ENCODE results near the gene KCNH6.

KCNH6 gene

DNA sequence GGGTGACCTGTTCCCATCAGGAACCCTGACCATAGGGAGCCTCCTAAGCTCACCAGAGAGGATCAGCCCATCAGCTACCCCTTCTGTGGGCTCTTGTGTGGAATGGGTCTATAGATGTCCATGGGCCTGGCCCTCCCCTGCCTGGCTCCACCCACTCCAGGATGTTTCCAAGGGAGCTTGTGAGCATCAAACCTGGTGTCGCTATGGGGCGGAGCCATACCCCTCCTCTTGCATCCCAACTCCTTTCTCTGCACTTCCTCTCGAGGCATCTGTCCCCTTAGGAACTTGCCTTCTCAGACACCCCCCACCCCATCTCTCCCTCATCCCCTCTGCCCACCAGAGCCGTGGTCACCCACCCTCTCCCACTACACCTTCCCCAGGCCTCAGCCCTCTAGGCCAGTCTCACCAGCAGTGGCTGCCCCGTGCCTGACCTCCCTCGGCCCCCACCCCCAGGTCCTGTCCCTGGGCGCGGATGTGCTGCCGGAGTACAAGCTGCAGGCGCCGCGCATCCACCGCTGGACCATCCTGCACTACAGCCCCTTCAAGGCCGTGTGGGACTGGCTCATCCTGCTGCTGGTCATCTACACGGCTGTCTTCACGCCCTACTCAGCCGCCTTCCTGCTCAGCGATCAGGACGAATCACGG, 10.4 kb downstream of the KCNH6 start:
- no peak for DNase-seq (ENCODE audit: low spot score)

DNA sequence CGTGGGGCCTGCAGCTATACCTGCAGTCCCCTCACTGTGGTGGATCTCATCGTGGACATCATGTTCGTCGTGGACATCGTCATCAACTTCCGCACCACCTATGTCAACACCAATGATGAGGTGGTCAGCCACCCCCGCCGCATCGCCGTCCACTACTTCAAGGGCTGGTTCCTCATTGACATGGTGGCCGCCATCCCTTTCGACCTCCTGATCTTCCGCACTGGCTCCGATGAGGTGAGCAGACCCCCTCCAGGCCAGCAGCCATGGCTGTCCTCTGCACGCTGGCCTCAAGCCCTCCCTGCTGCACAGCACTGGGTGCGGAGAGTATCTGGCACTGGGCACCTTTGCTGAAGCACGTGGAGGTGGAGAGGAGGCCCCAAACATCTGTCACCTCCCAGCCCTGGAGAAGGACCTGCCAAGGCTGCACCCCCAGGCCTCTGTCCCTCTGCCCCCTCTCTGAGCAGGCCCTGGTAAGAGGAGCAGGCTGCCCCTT, 11.0 kb downstream of the KCNH6 start:
- DNase-seq (ENCODE audit: low spot score) = no peak

DNA sequence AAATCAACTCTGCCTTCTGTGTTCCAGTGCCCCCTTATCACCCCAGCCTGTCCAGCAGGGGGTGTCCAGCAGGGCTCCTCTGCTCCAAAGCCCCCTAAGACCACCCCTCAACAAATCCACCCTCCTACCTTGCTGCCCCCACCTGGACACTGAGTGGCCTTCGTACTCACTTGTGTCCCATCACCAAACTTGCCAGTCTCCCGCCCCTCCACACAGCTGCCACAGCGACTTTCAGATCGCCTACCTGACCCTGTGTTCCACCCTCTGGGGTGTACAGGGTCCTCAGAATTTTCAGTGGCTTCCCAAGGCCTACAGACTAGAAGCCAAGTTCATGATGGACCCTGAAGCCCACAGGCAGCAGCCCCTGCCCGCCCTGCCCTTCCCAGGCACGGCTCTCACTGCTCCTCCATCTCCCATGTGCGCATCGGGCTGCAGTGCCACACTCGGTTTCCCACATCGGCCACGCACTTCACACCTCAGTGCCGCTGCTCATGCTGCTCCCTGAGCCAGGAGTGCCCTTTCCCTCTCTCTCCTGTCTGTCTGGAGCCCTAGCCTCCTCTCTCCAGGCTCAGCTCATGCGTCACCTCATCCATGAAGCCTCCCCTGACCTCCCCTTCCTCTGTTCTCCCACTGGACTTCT, 11.8 kb downstream of the KCNH6 start:
- no peak for DNase-seq (ENCODE audit: low spot score)

DNA sequence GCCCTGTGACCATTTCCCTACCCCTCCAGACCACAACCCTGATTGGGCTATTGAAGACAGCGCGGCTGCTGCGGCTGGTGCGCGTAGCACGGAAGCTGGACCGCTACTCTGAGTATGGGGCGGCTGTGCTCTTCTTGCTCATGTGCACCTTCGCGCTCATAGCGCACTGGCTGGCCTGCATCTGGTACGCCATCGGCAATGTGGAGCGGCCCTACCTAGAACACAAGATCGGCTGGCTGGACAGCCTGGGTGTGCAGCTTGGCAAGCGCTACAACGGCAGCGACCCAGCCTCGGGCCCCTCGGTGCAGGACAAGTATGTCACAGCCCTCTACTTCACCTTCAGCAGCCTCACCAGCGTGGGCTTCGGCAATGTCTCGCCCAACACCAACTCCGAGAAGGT, 12.5 kb downstream of the KCNH6 start:
- DNase-seq (ENCODE audit: low spot score) = no peak

DNA sequence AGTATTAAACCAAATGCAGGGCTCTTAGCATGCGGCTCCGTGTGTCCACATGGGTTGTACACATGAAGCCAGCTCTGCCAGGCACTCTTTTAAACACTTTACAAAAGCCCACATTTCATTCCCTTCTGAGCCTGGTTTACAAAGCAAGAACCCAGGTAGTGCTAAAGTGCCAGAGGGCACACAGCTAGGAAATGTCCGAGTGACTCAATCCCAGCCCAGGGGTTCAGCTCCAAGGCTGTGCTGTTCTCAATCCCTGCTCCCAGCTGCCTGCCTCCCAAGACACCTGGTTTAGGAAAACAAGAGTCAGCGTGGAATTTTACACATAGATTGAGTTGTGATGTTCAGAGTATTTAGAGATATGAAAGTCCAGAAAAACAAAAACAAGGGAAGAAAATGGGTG, 13.8 kb downstream of the KCNH6 start:
- no peak for DNase-seq (ENCODE audit: low spot score)

DNA sequence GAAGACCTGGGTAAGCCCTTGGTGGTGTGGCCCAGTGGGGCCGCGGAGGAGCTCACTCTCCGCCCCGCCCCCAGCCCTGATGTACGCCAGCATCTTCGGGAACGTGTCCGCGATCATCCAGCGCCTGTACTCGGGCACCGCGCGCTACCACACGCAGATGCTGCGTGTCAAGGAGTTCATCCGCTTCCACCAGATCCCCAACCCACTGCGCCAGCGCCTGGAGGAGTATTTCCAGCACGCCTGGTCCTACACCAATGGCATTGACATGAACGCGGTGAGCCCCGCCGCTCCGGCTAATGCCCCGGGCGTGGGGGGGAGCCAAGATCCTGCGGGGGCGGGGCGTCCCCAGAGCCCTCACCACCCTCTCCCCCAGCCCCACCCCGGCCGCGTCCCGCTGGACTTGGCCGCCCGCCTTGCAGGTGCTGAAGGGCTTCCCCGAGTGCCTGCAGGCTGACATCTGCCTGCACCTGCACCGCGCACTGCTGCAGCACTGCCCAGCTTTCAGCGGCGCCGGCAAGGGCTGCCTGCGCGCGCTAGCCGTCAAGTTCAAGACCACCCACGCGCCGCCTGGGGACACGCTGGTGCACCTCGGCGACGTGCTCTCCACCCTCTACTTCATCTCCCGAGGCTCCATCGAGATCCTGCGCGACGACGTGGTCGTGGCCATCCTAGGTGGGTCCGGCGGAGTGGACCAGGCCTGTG, 15.0 kb downstream of the KCNH6 start:
- DNase-seq (ENCODE audit: low spot score) = no peak

DNA sequence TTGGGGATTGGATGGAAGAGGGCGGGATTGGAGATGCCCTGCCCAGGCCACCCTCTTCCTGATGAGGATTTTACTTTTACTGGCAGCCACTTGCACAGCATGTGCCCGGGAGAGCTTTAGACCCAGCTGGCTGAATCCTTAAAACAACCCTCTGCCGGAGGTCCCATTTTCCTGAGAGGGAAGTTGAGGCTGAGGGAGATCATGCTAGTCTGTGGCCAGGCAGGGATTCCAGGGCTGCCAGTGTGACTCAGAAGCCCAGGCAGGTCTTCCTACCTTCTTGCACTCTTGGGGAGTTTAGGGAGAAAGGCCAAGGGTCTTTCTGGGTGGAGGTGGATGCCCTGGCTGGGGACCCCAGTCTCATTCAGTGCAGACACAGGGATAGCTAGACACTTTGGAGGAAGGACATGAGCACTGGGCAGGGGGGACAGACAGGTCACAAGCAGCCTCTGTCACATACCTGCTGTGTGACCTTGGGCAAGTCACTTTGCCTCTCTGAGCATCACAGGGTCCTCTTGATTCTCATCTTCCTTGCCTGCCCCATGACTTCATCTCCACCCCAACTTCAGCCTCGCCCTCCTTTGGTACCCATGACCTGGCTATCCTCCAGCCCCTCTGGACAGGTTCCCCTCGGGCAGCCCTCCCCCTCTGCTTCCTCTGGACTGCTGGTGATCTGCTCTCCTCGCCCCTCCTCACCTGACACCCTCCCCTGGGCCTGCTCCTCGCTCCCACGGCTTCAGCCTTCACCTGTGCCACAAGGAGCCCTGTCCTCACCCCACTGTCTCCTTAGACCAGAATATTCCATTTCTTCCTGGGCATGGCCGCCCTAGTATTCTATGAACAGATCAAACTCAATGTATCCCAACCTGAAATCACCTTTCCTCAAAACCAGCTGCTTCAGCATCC, 15.8 kb downstream of the KCNH6 start:
- no peak for DNase-seq (ENCODE audit: low spot score)

DNA sequence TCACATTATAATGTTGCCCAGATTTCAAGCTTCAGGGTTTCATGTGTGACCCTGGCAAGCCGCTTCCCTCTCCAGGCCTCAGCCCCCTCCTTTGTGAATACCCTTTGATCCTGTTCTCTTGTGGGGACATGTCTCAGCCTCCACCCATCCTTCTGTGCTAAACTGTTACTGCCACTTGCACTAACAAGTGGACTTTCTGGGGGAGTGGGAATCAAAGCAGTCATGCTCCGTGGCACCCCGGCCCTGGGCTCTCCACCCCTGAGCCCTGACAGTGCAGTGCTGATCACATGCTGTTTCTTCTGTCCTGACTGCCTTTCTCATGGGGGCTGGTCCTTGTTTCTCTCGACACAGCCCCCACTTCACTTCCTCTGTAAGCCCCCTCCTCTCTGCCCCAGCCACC, 17.4 kb downstream of the KCNH6 start:
- DNase-seq (ENCODE audit: low spot score) = no peak

DNA sequence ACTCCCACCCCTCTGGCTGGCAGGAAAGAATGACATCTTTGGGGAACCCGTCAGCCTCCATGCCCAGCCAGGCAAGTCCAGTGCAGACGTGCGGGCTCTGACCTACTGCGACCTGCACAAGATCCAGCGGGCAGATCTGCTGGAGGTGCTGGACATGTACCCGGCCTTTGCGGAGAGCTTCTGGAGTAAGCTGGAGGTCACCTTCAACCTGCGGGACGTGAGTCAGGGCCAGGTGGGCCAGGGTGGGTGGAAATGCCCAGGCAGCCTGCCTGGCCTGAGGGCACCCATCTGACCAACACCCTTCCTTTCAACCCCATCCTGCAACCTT, 19.0 kb downstream of the KCNH6 start:
- no peak for DNase-seq (ENCODE audit: low spot score)

DNA sequence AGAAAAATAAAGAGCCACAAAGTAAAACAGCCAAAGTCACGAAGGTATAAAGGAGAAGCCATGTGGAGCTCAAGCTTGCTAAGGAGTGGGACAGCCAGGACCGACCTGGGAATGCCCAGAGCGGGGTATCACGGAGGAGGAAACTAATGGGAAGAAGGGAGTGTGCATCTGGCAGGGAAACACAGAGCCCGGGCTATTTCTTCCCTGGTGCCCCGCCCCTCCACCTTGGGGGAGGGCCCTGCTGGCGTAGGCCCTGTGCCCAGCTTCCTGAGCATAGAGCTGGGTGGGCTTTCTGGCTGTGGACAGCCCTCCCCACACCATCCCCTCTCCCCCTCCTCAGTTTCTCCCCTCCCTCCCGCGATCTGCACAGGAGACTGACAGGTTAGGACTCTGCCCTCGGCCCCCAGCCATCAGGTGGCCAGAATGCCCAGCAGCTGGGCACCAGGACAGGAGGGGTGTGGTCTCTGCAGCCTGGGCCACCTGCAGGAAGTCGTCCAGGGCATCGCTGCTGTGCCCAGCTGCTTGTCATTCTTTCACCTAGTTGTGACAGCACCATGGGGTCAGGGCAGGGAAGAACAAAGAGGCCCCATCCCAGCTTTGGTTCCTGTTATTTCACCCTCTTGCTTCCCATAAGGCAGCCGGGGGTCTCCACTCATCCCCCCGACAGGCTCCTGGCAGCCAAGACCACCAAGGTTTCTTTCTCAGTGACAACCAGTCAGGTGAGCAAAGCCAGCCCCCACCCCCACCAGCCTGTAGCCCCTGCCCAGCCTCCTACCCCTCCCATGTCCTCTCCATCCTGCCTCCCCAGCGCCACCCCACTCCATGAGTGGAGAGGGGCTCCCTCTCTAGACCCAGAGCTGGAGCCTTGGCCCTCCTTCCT, 20.0 kb downstream of the KCNH6 start:
- no peak for DNase-seq (ENCODE audit: low spot score)

DNA sequence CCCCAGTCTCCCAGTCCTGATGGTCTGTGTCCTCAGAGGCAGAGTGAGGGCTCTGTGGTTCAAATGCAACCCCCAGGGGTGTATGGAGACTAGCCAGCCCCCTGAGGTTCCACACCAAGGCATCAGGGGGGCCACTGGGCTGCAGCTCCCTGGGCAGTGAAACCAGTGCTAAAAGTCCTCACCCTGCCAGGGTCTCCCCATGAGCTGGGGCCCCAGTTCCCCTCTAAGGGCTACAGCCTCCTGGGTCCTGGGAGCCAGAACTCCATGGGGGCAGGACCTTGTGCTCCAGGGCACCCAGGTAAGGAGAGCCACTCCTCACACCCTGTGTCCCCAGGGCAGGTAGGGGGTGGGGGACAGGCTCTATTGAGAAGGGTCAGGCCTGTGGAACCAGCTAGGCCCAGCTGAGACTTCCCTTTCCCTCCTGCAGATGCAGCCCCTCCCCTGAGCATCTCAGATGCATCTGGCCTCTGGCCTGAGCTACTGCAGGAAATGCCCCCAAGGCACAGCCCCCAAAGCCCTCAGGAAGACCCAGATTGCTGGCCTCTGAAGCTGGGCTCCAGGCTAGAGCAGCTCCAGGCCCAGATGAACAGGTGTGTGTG, 20.8 kb downstream of the KCNH6 start:
- DNase-seq (ENCODE audit: low spot score) = no peak

DNA sequence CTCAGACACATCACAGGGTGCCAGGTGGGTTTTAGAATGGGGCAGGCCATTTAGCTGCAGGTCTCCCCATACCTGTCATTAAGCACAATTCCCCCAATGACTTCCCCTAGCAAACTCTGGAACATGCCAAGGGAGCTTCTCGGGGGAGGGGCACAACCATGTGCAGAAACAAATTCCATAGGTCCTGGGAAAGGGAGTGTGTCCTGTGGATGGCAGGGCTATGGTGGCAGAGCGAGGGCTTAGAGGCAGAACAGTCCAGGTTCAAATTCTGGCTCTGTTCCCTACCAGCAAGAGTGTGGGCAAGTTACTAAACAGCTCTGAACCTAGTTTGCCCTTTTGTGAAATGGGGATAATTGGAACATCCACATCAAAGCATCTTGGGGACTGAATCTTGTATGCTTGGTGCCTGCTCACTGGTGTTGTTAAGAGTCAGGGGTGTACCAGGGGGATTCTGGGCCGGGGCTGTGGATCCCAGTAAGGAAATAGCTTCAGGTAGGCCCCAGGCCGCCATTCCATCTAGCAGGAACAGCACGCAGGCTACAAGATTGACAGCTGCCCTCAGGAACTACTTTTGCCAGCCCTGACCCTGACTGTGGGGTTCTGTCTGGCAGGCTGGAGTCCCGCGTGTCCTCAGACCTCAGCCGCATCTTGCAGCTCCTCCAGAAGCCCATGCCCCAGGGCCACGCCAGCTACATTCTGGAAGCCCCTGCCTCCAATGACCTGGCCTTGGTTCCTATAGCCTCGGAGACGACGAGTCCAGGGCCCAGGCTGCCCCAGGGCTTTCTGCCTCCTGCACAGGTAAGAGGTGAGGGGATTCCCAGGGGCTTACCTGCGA, 21.5 kb downstream of the KCNH6 start:
- DNase-seq (ENCODE audit: low spot score) = no peak

DNA sequence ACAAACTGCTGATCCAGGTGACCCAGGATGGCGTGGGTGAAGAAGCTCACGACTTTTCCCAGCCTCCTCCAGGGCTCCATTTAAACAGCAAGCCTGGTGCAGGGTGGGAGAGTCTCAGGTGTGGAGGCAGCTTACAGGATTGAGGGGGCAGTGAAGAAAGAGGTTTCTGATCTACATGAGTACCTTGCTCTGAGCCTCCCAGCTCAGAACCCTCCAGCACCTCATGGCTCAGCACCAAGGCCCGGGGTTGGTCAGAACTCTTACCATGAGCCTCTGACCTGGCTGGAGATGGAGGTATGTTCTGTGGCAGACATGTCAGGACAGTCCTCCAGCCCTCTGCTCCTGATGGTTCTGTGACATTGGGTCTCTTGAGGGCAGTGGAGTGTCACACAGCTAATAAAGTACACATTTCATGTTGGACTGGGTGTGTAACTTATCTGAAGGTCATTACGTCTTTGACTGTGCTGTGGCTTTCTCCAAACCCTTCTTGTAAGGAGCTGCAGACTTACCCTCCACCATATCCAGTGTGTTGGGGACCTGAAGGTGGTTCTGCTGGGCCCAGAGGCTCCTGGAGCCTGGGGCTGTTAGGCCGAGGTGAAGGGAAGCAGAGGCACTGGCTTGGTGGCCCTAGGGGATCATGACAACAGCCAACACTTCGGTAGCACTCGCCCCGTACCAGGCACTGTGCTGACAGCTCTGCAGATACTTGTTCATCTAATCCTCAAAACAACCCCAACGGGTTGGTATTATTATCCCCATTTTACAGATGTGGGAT, 23.3 kb downstream of the KCNH6 start:
- DNase-seq (ENCODE audit: low spot score) = no peak

DNA sequence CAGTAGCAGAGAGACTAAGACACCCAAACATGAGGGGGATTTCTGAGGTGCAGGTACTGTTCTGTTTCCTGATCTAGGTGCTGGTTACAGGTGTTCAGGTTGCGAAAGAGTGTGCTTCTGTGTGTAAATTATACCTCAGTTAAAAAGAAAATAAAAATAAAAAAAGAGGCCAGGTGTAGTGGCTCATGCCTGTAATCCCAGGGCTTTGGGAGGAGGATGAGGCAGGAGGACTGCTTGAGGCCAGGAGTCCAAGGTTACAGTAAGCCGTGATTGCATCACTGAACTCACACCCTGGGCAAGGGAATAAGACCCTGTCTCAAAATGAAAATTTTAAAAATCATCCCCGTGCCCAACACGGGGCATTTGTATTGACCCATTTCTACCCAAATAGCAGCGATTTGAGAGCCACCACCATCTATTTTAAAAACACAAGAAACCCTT, 23.9 kb downstream of the KCNH6 start:
- no peak for DNase-seq (ENCODE audit: low spot score)

DNA sequence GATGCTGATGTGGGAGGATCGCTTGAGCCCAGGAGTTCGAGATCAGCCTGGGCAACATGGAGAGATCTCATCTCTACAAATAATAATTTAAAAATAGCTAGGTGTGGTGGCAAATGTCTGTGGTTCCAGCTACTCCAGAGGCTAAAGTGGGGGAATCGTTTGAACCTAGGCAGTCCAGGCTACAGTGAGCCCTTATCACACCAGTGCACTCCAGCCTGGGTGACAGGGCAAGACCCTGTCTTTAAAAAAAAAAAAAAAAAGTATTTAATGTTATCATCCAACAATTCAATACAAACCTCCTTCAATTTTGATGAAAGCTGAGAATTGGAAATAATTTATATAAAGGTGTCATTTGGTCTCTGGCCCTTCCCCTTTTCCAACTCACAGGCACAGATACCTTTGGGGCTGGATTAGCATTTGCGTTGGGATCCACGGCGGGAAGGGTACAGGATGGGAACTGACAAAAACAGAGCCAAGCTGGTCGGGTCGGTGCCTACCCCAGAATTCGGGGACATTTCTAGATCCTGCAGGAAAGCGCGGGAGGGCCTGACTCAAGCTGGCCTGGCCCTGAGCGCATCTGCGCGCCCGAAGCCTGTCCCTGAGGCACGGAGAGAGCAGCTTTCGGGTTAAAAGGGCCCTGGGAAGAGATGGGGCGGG, 26.3 kb downstream of the KCNH6 start:
- no peak for DNase-seq (ENCODE audit: low spot score)

DNA sequence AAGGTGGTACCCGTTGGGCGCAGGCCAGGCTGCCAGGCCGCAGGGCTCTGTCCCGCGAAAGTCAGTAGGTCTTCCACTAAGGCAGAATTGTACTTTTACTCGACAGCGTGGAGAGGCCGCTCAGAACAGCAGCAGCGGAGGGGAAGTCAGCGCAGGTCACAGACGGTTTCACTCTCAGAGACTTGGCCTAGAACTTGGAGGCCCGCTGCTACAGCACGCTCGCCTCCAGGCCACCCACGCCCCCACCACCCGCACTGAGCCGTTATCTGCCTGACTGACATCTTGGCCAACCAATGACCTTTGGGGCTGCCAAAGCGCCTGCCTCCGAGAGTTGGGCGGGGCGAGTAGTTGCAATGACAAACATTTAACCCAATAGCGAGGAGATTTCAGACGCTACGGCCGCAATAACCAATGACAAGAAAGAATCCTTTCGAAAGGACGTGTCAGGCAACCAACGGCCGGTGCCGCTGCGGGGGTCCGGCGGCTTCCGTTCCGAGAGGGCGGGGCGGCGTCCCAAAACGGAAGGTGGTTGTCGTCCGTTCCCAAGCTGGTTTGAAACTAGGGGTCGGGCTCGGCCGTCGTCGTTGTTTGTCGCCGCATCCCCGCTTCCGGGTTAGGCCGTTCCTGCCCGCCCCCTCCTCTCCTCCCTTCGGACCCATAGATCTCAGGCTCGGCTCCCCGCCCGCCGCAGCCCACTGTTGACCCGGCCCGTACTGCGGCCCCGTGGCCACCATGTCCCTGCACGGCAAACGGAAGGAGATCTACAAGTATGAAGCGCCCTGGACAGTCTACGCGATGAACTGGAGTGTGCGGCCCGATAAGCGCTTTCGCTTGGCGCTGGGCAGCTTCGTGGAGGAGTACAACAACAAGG, 27.0 kb downstream of the KCNH6 start, which contains the start of gene DCAF7:
Gene DCAF7, plus strand, starts transcription at position 532 of the 871 bp plus-strand sequence. Its CDS starts 201 bp downstream, at position 733.
- DNase-seq (ENCODE audit: low spot score) = peak; percentile 100

DNA sequence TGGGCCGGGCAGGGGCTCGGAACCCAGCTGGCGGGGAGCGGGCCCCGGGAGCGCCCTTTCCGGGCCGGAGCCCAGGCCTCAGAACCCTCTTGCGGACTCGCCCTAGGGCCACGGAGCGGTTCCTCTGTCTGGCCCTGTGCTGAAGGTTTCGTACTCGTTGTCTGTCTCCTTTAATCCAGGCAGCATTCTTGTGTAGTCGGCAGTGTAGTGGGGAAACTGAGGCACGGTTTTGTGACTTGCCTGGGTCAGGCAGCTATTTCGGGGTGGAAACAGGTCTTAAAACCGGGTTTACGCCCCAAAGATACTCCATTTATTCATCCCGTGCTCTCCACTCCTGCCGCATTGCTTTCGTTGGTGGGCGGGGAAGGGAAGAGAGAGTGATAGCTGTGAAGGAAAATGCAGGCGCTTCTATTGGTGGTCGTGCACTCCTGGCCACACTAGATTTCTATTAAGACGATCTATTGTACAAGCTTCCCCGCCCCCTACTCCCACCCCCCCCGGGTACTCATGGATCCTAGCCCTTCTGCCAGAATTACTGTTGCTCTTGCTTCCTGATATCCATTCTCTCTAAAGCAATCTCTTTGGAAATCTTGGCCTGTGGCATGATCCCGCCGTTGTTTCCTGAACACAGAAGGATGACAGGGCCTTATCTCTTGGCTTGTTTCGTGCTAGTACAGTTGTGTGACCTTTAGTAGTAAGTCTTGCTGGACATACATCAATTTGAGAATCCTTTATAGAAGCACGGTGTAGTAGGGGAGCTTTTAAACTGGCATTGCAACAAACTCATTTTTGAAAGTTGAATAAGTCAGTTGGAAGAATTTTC, 27.9 kb downstream of the KCNH6 start:
- no peak for DNase-seq (ENCODE audit: low spot score)

Measured in CD4-positive, alpha-beta T cell treated with Interleukin-15 for 4 hours (primary cell).